Pons (tissue), 1 donor: ENCODE measurements around the gene TSHZ1.

Experiments
- DNase-seq: peaks from one replicate; pipeline ENCODE4 v3.0.0-alpha.2; 2016; ENCODE audit warnings: low spot score

Gene TSHZ1

DNA sequence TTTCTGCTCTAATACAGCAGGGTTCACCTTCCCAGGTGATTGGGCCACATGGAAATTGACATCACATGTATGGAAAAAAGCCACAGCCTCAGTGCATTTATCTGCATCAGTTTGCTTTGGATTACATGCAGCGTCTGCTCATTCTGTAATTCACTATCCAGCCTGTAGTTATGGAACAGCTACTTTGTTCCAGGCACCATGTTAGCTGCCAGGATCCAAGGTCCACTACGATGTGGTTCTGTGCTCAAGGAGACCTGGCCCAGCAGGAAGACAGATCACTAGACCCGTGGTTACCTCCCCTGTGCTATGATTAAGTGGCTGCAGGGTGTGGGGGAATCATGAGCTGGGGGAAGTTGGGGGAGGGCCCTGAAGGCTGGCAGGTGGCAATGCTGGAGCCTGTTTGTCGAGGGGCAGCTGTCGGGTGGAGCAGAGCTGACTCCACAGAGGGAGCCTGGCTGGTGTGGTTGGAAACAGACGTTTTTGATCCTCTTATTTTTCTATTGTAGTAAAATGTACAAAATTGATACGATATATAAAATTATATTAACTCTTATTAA, 58.6 kb downstream of the TSHZ1 start:
- no peak for DNase-seq

DNA sequence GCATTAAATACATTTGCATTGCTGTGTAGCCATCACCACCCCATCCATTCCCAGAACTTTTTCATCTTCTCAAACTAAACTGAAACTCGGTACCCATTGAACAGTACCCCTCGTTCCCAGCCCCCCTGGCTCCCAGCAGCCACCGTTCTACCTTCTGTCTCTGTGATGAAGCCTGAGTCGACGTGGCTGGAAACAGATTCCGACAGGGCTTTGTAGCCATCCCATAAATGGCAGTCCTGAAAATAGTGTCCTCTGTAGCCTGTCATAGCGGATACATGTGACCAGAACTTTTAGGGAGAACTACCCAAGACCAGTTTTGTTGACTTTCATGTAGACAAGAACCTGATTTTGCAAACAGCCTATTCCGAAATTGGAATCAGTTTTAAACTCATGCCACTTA, 59.1 kb downstream of the TSHZ1 start:
- DNase-seq = no peak

DNA sequence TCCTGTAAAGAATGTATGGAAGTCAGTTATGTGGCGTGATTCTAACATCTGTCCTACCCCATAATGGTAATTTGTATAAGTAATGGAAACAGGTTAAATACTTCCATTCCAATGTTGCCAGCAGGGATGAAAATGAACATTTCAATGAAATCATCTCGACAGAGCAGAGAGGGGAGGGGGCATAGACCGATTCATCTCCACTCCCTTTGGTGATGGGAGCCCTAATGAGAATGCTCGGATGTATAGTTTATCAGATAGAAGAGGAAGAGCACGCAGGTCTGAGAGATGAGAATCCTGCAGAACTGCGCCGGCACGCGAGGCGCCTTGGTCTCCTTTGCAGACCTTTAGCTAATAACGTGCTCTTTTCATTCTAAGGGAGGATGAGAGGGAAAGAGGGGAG, 61.4 kb downstream of the TSHZ1 start:
- DNase-seq = no peak

DNA sequence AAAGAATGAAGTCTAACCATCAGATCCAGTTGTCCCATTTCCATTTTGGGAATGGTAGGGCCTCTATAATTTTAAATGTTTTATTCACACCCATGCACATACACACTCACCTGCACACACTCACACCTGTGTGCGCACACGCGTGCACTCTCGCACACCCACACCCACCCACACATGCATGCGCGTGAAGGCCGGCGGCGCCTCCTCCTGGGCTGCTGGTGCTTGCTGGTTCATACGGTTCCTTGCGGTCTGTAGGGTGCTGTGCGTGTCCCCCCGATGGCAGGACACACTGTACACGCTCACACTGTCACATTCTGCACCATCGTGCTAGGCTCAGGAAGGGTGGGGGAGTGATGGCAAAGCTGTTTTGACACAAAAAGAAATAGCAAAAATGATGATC, 63.2 kb downstream of the TSHZ1 start:
- no peak for DNase-seq

DNA sequence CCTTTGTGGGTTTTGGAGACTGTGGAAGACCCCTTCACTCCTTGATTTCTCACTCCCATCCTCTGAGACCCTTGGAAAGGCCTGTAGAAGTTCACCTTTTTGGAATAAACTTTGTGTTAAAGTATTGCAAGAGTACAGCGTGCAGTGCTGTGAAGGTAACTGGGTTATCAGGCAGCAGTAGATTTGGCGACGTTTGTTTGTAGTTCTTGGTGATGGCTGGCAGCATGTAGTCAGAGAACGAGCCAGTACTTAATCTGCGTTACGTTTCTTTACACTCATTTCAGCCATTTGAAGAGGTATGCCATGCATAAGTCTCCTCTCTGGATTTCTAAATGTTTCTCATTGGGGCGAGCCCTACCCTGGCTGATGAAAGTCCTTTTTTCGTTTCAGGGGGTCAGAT, 64.6 kb downstream of the TSHZ1 start:
- no peak for DNase-seq

DNA sequence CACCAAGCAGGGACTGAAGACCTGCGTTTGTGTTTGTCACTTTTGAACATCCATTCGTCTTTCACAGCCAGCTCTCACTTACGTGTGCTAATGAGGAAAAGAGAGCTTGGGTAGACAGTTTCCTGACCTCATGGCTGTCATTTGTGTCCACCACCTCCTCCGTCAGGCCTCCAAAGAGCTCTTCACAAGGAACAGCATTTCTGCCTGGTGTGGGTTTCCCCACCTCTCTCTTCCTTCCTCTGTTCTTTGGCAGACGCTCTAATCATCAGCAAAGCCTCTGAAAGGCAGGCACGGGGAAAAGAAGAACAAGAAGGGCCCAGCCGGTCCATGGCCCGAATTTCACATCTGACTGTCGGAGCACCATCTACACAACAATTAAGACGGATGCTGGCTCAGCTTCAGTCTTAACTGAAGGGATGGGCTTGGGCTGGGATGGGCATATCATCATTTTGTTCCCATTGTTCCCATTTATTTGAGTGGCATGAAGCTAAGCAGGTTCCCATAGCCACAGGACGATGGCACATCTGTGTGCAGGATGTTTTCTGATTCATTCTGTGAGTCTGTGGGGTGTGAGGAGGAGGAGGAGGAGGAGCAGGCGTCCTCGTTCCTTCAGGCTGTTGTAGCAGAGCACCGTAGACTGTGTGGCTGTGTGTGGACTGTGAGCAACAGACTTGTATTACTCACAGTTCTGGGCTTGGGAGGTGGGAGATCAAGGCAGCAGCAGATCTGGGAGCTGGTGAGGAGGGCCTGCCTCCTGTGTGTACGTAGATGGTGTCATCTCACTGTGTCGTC, 66.4 kb downstream of the TSHZ1 start:
- DNase-seq = no peak

DNA sequence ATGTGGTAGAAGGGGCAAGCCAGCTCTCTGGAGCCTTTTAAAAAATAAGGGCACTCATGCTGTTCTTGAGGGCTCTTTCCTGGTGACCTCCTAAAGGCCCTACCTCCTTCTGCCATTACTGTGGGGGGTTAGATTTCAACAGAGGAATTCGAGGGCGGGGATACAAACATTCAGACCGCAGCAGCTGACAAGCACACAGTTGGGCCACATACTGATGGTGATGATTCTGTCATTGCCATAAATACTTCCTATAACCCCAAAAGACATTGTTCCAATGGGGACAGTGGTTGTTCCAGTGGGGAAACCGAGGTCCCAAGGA, 67.0 kb downstream of the TSHZ1 start:
- DNase-seq = no peak

DNA sequence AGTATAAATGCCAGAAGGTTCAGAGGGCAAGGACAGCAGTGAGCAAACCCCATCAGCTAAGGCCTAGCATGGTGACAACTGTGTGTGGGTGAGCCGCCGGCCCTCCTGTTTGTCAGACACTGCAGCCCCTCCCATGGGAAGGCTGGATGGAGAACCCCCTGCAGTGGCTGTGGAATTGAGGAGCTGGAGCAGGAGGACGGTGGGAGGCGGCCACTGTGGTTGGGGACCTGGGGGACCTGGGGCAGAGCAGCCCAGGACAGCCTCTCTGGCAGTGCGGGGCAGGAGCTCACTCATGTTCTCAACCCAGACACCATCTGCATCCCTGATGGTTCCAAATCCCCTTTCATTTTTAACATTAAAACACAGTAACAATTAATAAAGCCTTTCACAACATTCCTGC, 68.8 kb downstream of the TSHZ1 start:
- DNase-seq = no peak

DNA sequence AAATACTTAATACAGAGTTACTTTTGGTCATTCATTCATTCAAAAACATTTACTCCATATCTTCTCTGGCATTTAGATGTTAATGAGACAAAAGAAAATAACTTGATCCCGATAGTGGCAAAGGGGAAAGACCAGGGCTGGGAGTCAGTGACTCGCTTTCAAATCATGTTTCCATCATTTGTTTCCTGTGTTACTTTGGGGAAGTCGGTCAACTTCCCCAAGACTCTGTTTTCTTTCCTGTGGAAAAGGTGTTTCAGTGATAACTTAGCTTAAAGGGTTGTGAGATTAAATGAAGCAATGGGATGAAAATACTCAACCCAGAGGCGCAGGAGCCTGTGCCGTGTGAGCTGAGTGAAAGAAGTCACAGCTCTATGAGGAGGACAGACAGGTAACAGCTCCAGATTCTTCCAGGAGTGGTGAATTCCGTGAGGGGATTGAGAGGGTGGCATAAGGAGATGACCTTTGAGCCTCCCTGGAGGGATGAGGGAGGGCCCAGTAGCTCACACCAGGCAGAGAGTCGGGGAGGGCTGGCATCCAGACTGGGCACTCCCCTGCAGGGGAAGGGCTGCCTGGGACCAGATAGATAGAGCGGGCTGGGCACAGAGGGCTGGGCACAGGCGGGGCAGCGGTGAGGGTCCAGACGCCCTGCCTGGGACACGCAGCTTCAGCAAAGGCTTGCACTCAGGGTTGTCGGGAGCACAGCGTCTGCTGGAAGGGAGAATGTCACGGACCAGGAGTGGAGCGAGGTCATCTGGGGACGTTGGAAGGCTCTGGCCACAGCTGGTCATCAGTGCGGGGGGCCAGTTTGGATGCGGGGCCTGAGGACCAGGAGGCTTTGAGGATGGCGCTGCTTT, 70.1 kb downstream of the TSHZ1 start:
- no peak for DNase-seq

DNA sequence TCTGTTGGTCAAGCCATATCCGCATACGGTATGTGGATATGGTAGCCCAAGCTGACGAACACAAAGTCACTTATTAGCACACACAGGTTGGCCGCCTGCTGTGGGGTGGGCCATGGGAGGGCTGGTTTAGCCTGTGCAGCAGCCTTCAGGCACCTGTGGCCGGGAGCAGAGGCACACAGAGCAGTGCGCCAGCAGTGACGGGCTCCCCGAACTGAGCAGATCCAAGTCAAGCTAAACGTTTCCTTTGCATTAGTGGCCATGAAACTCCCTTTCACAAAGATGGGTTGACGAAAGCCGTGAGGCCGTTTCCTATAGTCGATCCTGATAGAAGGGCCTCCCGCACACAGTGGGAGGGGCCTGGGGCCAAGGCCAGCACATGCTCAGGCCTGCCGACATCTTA, 72.1 kb downstream of the TSHZ1 start:
- no peak for DNase-seq

DNA sequence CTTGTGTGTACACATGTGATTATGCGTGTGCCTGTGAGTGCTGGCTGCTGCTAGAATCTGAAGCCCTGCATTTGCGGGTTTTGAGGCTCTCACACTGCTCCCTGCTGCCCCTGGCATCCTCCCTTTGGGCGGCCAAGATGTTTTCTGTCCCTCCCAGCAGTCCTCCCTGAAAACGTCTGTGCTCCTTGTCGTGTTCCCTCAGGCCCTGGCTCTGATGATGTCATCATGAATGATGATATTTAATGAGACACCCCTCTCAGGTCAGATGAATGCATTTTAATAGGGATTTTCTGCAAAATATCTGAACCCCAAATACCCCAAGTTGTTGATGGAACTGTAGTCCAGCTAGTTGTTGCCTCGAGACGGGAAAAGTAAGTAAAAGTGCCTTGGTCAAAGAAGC, 73.1 kb downstream of the TSHZ1 start:
- DNase-seq = no peak

DNA sequence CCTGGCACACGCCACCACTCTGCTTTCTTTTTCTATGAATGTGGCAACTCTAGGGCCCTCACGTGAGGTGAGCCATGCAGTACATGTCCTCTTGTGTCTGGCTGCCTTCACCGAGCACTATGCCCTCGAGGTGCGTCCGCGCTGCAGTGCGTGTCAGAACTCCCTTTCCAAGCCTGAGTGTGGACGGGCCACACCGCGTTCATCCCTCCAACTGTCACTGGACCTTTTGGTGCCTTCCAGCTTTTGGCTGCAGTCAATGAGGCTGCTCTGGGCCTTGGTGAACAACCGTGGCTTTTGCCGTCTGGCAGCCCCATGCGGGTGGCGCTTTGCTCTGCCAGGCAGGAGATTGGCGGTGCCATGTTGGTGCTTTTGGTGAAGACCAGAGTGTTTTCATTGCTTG, 74.0 kb downstream of the TSHZ1 start:
- no peak for DNase-seq

DNA sequence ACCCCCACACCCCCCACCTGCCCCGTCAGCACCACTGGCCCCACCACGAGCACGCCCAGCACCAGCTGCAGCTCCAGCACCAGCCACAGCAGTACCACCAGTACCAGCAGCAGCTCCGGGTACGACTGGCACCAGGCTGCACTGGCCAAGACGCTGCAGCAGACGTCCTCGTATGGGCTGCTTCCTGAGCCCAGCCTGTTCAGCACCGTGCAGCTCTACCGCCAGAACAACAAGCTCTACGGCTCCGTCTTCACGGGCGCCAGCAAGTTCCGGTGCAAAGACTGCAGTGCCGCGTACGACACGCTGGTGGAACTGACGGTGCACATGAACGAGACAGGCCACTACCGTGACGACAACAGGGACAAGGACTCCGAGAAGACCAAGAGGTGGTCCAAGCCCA, 75.3 kb downstream of the TSHZ1 start:
- no peak for DNase-seq

DNA sequence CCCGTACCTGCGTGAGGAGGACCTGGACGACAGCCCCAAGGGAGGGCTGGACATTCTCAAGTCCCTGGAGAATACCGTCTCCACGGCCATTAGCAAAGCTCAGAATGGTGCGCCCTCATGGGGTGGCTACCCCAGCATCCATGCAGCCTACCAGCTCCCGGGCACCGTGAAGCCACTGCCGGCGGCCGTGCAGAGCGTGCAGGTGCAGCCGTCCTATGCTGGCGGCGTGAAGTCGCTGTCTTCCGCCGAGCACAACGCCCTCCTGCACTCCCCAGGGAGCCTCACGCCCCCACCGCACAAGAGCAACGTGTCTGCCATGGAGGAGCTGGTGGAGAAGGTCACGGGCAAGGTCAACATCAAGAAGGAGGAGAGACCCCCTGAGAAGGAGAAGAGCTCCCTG, 76.4 kb downstream of the TSHZ1 start:
- DNase-seq = no peak

DNA sequence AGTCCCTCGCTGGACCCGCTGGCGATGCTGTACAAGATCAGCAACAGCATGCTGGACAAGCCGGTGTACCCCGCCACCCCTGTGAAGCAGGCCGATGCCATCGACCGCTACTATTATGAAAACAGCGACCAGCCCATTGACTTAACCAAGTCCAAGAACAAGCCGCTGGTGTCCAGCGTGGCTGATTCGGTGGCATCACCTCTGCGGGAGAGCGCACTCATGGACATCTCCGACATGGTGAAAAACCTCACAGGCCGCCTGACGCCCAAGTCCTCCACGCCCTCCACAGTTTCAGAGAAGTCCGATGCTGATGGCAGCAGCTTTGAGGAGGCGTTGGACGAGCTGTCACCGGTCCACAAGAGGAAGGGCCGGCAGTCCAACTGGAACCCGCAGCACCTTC, 77.1 kb downstream of the TSHZ1 start:
- DNase-seq = no peak

DNA sequence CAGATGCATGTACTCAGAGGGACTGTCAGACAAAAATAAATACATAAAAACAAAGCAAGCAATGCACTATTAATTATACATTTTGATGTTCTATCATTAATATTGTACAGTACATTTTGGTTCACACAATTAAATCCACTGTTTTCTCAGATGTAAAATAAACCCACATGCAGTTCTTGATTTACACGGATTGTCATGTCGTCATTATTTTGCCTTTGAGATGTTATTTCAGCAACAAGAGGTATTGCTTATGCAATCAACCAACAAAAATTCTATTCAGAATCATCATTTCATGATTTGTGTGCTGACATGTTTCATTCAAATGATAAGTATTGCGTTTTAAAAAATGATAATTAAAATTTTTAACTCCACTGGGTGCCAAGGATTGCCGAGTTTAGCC, 79.2 kb downstream of the TSHZ1 start:
- no peak for DNase-seq

DNA sequence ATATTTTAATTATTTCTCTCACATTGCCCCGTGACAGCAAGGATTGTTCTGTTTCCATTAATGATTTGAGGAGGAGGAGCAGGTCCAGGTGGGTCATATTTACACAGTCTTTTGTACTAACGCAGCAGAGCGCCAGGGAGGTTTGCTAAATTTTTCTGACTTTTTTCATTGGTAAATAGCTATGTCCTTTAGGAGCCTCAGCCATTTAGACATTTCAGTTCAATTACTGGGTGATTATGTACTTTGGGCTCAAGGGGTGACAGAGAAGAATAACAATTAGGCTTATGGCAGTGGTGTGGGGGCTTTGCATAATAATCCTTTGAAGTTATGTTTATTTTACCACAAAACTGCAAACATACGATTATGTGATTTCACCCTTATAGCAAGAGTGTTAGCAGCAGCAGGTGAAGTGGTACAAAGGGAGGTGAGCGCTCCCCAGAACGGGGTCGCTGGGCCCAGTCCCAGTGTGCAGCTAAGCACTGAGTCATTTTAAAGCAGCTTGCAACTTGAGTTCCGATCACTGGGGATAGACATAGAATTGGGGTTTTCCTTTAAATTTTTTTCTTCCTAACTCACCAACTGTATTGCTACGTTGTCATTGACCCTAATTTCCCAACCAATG, 80.3 kb downstream of the TSHZ1 start:
- DNase-seq = no peak

DNA sequence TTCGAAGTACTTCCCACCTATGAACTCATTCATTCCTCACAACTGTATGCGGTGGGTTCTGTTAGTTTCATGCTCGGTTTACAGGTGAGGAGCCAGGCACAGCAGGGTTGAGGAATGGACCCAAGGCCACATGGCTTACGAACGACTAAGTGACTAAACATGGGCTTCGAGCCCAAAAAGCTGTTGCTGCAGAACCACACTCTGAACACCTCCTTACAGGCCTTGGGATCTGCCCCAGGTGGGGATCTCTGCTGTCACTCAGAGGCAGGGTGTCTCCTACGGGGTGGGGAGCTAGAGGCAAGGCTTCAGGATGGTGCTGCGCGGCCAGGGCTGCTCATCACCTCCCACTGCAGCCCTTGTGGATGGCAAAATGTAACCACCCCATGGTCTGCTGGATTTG, 80.9 kb downstream of the TSHZ1 start:
- DNase-seq = no peak

DNA sequence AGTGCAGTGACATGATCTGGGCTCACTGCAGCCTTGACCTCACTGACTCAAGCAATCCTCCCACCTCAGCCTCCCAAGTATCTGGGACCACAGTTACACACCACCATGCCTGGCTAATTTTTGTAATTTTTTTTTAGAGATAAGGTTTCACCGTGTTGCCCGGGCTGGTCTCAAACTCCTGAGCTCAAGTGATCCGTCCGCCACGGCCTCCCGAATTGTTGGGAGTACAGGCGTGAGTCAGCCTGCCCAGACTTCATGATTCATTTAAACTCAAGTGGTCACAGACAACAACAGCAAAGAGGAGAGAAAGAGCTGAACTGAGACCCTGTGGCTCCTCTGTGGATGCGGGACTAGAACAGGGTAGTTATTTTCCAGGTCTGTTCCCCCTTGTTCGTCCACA, 83.0 kb downstream of the TSHZ1 start:
- no peak for DNase-seq

DNA sequence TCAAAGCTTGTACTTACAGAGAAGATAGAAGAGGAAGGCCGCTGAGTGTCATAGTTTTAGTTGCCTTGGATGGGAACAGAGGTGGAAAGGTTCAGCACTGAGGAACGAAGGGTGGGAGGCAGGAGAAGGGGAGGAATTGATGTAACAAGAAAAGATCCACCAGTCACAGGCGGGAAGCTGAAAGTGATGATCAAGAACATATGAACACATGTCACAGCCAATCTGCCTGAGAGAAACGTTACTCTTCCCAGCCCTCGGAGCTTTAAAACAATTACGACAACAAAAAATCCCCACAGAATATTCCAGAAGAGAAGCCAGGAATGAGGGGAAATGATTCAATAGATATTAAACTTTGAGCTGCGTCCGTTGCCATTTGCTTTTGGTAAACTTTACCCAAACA, 87.1 kb downstream of the TSHZ1 start:
- DNase-seq = no peak

DNA sequence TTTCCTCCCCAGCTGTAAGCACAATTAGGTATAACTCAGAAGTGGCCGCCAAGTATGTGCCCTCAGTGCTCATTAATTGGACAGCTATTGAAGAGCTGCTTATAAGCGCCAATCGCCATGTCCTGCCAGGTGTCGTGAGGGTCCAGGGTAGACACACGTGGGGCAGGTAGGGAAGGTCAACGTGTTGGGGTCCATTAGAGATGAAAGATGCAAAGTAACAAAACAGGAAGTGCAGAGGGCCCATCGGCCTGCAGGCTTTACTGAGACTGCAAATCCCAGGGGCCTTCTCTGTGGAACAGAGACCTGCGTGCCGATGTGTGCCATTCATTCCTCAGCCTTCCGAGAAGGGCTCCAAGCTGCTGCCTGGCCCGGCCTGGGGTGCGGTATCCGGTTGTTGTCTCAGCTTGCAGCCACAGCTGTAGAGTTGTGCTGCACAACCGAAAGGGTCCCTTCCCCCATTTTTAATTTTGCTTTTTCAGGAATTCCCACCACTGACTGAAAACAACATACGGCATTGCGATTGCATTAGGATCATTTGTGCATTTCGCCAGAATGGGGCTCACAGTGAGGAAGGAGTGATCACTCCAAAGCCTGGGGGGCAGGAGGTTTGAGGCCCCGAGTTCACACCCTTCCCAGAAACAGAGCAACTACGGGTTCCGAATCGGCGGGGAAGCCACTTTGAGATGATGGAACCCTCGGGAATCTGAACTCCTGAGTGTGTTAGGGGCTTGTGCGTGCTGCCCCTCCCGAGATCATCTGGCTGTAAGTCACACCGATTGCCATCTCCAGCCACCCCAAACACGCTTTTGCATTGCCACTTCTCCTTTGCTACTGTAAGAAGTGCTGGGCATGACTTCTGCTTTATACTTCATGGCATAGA, 94.3 kb downstream of the TSHZ1 start:
- DNase-seq = no peak

DNA sequence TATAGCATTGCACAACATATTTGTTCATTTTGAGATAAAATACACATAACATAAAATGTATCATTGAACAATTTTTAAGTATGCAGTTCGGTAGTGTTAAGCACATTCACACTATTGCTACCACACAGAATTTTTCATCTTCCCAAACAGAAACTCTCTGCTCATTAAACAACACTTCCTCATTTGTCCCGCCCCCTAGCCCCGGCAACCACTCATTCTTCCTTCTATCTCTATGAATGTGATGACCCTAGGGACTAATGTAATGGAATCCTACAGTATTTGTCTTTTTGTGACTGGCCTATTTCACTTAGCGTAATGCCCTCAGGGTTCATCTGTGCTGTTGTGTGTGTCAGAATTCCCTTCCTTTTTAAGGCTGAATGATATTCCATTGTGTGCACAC, 95.4 kb downstream of the TSHZ1 start:
- no peak for DNase-seq
